Omental fat pad (tissue), 4 donors: ENCODE results near the gene KANSL3. TPM values are rescaled to one million over a fixed set of nuclear protein-coding genes. Genes with fewer than 3 reads are reported as not detected.
"Not testable (repeated sequence)": the region's sequence is repeated elsewhere in the genome, so short reads cannot be mapped to it uniquely, and the experiment has no call there.

ENCODE experiments used
- ATAC-seq: fragments of 150-250 bp; one replicate; pipeline ENCODE4 v1.9.1; 2016; ENCODE audit warnings: mild to moderate bottlenecking, moderate library complexity; ENCODE audit not compliant: low FRiP score
- DNase-seq: peaks from one replicate; pipeline ENCODE4 v3.0.0-alpha.2; 2019; ENCODE audit warnings: low spot score
- CTCF ChIP-seq, 3 donors: fragments of 450-650 bp; IDR thresholded peaks; one replicate each; pipeline ENCODE4 v1.5.1; 2016 to 2017; ENCODE audit warnings: antibody characterized with exemption in 3 of 3, mild to moderate bottlenecking in 3 of 3, moderate library complexity in 2 of 3
- total RNA-seq, 4 donors: library from RNA; depleted of rRNA; stranded (reverse); fragments of >200 nt; gene quantifications; one replicate each; pipeline ENCODE4 v1.1.0, GENCODE V29; 2016

Gene KANSL3
- total RNA-seq, 4 donors from 2014 or later: 35.7 to 48.4 (median 39.0) TPM

DNA sequence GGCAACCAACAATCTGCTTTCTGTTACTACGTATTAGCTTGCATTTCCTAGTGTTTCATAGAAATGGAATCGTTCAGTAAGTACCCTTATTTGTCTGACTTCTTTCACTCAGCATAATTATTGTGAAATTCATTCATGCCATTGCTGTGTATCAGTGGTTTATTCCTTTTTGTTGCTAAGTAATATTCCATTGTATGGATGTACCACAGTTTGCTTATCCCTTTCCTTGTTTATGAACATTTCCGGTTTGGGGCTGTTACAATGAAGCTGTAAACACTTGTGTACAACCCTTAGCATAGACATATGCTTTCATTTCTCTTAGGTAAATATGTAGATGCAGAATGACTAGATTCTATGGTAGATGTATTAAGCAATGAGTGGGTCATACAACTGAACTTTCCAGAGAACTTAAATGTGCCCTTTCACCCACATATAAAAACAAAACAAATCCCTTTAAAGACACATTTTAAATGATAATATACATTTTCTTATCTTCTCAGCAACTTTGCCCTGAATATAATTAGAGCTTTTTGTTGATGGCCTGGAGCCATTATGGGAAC lies 26.3 kb upstream of the KANSL3 start:
- ATAC-seq (no peak), DNase-seq (no peak)
- no peak for TF ChIP-seq CTCF (IDR thresholded peaks at IDR 0.05)

DNA sequence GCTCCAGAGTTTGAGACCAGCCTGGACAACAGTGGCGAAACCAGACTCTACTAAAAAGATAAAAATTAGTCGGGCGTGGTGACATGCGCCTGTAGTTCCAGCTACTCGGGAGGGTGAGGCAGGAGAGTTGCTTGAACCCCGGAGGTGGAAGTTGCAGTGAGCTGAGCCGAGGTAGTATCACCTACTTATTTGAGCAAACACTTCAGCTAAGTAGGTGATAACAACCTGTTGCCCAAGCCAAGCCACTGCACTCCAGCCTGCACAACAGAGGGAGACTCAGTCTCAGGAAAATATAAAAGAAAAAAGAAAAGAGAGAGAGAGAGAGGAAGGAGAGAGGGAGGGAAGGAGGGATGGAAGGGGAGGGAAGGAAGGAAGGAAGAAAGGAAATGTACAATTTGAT lies 25.7 kb upstream of the KANSL3 start:
- no peak for DNase-seq
- no peak for TF ChIP-seq CTCF (IDR thresholded peaks at IDR 0.05)
- no peak for ATAC-seq

- ATAC-seq (no peak), DNase-seq (no peak)
- no peak for TF ChIP-seq CTCF (IDR thresholded peaks at IDR 0.05)
Observed at GRCh38 chr2:96663177-96663576, 25.1 kb upstream of the KANSL3 start.

- TF ChIP-seq CTCF (IDR thresholded peaks at IDR 0.05): no peak
- ATAC-seq (no peak), DNase-seq (no peak)
Observed at GRCh38 chr2:96662360-96662759, 24.2 kb upstream of the KANSL3 start.

GRCh38 chr2:96661324-96661723 lies 23.2 kb upstream of the KANSL3 start:
- no peak for ATAC-seq
- TF ChIP-seq CTCF (IDR thresholded peaks at IDR 0.05): no peak

GRCh38 chr2:96656540-96656939 lies 18.4 kb upstream of the KANSL3 start:
- TF ChIP-seq CTCF (IDR thresholded peaks at IDR 0.05): no peak
- no peak for ATAC-seq
- DNase-seq: no peak

More at GRCh38 chr2:96661324-96661723, 23.2 kb upstream of the KANSL3 start:
- DNase-seq: no peak

DNA sequence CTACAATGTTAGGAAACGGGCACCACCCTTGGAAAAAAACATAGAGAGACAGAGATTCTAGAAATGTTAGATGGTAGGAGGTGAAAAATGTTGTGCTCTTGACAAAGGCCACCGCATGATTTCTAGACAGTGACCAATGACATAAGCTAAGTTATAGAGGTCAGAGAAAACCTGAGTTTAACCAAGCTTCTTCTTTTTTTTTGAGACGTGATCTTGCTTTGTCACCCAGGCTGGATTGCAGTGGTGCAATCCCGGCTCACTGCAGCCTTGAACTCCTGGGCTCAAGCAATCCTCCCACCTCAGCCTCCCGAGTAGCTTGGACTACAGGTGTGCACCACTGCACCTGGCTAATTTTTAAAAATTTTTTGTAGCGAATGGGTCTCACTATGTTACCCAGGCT lies 17.4 kb upstream of the KANSL3 start:
- DNase-seq (no peak), ATAC-seq (no peak)
- TF ChIP-seq CTCF (IDR thresholded peaks at IDR 0.05): no peak

- not testable (repeated sequence) for DNase-seq, ATAC-seq
Observed at GRCh38 chr2:96654791-96655190, 16.7 kb upstream of the KANSL3 start.
